ENCODE data around the gene SH2D3A. TPM values are rescaled to one million over a fixed set of nuclear protein-coding genes. Genes with fewer than 3 reads are reported as not detected.

The SH2D3A gene
- total and polyA plus RNA-seq, 2 donors from 2014 or later = 12.5 to 35.4 TPM

DNA sequence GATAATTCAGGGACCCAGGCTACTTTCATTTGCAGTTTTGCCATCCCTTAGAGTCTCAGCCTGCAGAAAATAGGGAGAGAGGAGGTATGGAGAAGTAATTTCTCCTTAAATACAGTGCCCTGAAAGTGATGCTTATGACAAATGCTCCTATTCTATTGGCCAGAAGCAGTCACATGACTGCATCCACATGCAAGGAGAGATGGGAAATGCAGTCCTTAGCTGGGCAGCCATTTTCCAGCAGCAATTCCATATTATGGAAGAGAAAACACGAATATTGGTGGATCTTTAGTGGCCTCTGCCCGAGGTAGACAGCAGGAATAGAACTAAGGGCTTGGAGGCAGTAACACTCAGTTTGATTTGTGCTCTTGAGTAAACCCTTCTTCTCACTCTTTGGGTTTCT is 44.7 kb upstream of the SH2D3A start:
- no peaks in the 10 kb centered on the region for H3K36me3 ChIP-seq (ENCODE audit: control insufficient read depth in 2 of 3, insufficient read depth in 3 of 3, low read length in 3 of 3)
- DNase-seq (peak in 1 of 5 donors; percentile 18), FAIRE-seq (no peak)
- H3K9ac ChIP-seq (ENCODE audit: low read length in 3 of 3) = no peak overlapping the region
- no peaks in the 10 kb centered on the region for H3K4me1 ChIP-seq (ENCODE audit: control insufficient read depth in 2 of 3, insufficient read depth in 2 of 3, low read depth in 1 of 3, low read length in 3 of 3)
- H3K27me3 ChIP-seq (ENCODE audit: control insufficient read depth, insufficient read depth, low read length) = no peaks in the 10 kb centered on the region
- H3K9me3 ChIP-seq (ENCODE audit: control insufficient read depth in 2 of 3, insufficient read depth in 1 of 3, low read length in 3 of 3) = peaks cover 0 to 2% (median 0%) of the 10 kb centered on the region in 3 donors
- no peak for TF ChIP-seq CTCF (IDR thresholded peaks at IDR 0.05; ENCODE audit: borderline replicate concordance, extremely low read depth, insufficient read depth)
- H3K4me3 ChIP-seq (ENCODE audit: low read length in 3 of 3) = no peak overlapping the region
- intact Hi-C loops (cut with DNase I) = no loop called here
- no peak overlapping the region for H3K27ac ChIP-seq (ENCODE audit: low read depth in 2 of 2, low read length in 2 of 2)

GRCh38 chr19:6811378-6811777 is 44.1 kb upstream of the SH2D3A start:
- TF ChIP-seq CTCF (IDR thresholded peaks at IDR 0.05; ENCODE audit: borderline replicate concordance, extremely low read depth, insufficient read depth) = no peak
- no peaks in the 10 kb centered on the region for H3K27me3 ChIP-seq (ENCODE audit: control insufficient read depth, insufficient read depth, low read length)
- DNase-seq (no peak), FAIRE-seq (no peak)
- no peak overlapping the region for H3K4me3 ChIP-seq (ENCODE audit: low read length in 3 of 3)
- no peaks in the 10 kb centered on the region for H3K4me1 ChIP-seq (ENCODE audit: control insufficient read depth in 2 of 3, insufficient read depth in 2 of 3, low read depth in 1 of 3, low read length in 3 of 3)
- H3K36me3 ChIP-seq (ENCODE audit: control insufficient read depth in 2 of 3, insufficient read depth in 3 of 3, low read length in 3 of 3) = no peaks in the 10 kb centered on the region
- H3K9me3 ChIP-seq (ENCODE audit: control insufficient read depth in 2 of 3, insufficient read depth in 1 of 3, low read length in 3 of 3) = peaks cover 0 to 2% (median 0%) of the 10 kb centered on the region in 3 donors
- intact Hi-C loops (cut with DNase I) = no loop called here
- no peak overlapping the region for H3K9ac ChIP-seq (ENCODE audit: low read length in 3 of 3)
- H3K27ac ChIP-seq (ENCODE audit: low read depth in 2 of 2, low read length in 2 of 2) = no peak overlapping the region

GRCh38 chr19:6809262-6809661 is 42.0 kb upstream of the SH2D3A start:
- Histone ChIP-seq H3K9ac (ENCODE audit: low read length in 3 of 3) (no peak overlapping the region), H3K4me1 (ENCODE audit: control insufficient read depth in 2 of 3, insufficient read depth in 2 of 3, low read depth in 1 of 3, low read length in 3 of 3) (no peaks in the 10 kb centered on the region), H3K36me3 (ENCODE audit: control insufficient read depth in 2 of 3, insufficient read depth in 3 of 3, low read length in 3 of 3) (no peaks in the 10 kb centered on the region), H3K27ac (ENCODE audit: low read depth in 2 of 2, low read length in 2 of 2) (no peak overlapping the region), H3K9me3 (ENCODE audit: control insufficient read depth in 2 of 3, insufficient read depth in 1 of 3, low read length in 3 of 3) (peaks cover 0 to 2% (median 0%) of the 10 kb centered on the region in 3 donors), H3K27me3 (ENCODE audit: control insufficient read depth, insufficient read depth, low read length) (no peaks in the 10 kb centered on the region), H3K4me3 (ENCODE audit: low read length in 3 of 3) (no peak overlapping the region)
- DNase-seq (no peak), FAIRE-seq (no peak)
- no peak for TF ChIP-seq CTCF (IDR thresholded peaks at IDR 0.05; ENCODE audit: borderline replicate concordance, extremely low read depth, insufficient read depth)
- intact Hi-C loops (cut with DNase I) = no loop called here

DNA sequence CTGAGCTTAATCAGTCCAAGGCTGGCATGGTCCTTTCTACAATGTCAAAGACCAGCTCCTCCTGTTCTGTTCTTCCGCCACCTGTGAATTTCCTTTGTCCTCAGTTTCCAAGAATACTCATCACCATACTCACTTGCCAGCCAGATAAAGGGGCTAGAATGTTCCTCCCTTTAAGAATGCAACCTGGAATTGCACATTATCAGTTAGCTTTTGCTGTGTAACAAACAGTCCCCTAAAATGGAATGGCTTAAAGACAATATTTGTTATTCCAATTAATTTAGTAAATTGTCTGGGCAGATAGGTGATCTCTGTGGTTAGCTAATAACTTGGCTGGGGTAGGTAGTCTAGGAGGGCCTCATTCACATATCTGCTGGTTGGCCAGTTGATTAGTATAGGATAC is 41.3 kb upstream of the SH2D3A start:
- no peaks in the 10 kb centered on the region for H3K36me3 ChIP-seq (ENCODE audit: control insufficient read depth in 2 of 3, insufficient read depth in 3 of 3, low read length in 3 of 3)
- H3K27ac ChIP-seq (ENCODE audit: low read depth in 2 of 2, low read length in 2 of 2) = no peak overlapping the region
- H3K27me3 ChIP-seq (ENCODE audit: control insufficient read depth, insufficient read depth, low read length) = no peaks in the 10 kb centered on the region
- intact Hi-C loops (cut with DNase I) = no loop called here
- DNase-seq (no peak), FAIRE-seq (no peak)
- no peaks in the 10 kb centered on the region for H3K4me1 ChIP-seq (ENCODE audit: control insufficient read depth in 2 of 3, insufficient read depth in 2 of 3, low read depth in 1 of 3, low read length in 3 of 3)
- H3K9me3 ChIP-seq (ENCODE audit: control insufficient read depth in 2 of 3, insufficient read depth in 1 of 3, low read length in 3 of 3) = peaks cover 0 to 2% (median 0%) of the 10 kb centered on the region in 3 donors
- H3K4me3 ChIP-seq (ENCODE audit: low read length in 3 of 3) = no peak overlapping the region
- no peak overlapping the region for H3K9ac ChIP-seq (ENCODE audit: low read length in 3 of 3)
- TF ChIP-seq CTCF (IDR thresholded peaks at IDR 0.05; ENCODE audit: borderline replicate concordance, extremely low read depth, insufficient read depth) = no peak
